Nephron (organoid): Measurements from ENCODE around the gene LRP5.

Source experiments
- H3K27ac Mint-ChIP-seq, 3 experiments: 2 replicates each; pipeline ENCODE4 v1.8.0; 2020; ENCODE audit warnings: mixed read lengths in 3 of 3, mild to moderate bottlenecking in 2 of 3, moderate library complexity in 1 of 3
- H3K27me3 Mint-ChIP-seq: 2 replicates; pipeline ENCODE4 v1.8.0; 2021; ENCODE audit warnings: low read depth, mild to moderate bottlenecking, moderate library complexity, mixed read lengths
- H3K36me3 Mint-ChIP-seq: 2 replicates; pipeline ENCODE4 v1.8.0; 2020; ENCODE audit warnings: low read depth, mixed read lengths
- H3K4me1 Mint-ChIP-seq: 2 replicates; pipeline ENCODE4 v1.8.0; 2020; ENCODE audit warnings: mixed read lengths
- H3K4me3 Mint-ChIP-seq, 3 experiments: 2 replicates each; pipeline ENCODE4 v1.8.0; 2020; ENCODE audit warnings: mild to moderate bottlenecking in 3 of 3, mixed read lengths in 3 of 3, moderate library complexity in 2 of 3
- H3K9me3 Mint-ChIP-seq: 2 replicates; pipeline ENCODE4 v1.8.0; 2020; ENCODE audit warnings: mixed read lengths
- CTCF ChIP-seq, 3 experiments: fragments of 200-600 bp; sonication (generic); IDR thresholded peaks; one replicate each; pipeline ENCODE4 v1.5.0; 2021; ENCODE audit warnings: antibody characterized with exemption in 3 of 3; ENCODE audit not compliant: unreplicated experiment in 3 of 3

The LRP5 gene

GRCh38 chr11:68380786-68381622 lies 68.6 kb downstream of the LRP5 start:
- H3K4me3 Mint-ChIP-seq: peak overlapping the region in 2 of 3 experiments; percentile 34 to 38
- peaks cover 31% of the 10 kb centered on the region for H3K4me1 Mint-ChIP-seq
- H3K9me3 Mint-ChIP-seq: no peaks in the 10 kb centered on the region
- H3K36me3 Mint-ChIP-seq: peaks cover 8% of the 10 kb centered on the region
- H3K27ac Mint-ChIP-seq: peak overlapping the region; percentile 90 to 96 (median 96)
- TF ChIP-seq CTCF (IDR thresholded peaks at IDR 0.05; ENCODE audit: unreplicated experiment in 3 of 3): no peak
- no peaks in the 10 kb centered on the region for H3K27me3 Mint-ChIP-seq

GRCh38 chr11:68381716-68382115 lies 69.3 kb downstream of the LRP5 start:
- TF ChIP-seq CTCF (IDR thresholded peaks at IDR 0.05; ENCODE audit: unreplicated experiment in 3 of 3): no peak
- peaks cover 8% of the 10 kb centered on the region for H3K36me3 Mint-ChIP-seq
- H3K9me3 Mint-ChIP-seq: no peaks in the 10 kb centered on the region
- H3K27ac Mint-ChIP-seq: peak overlapping the region in 1 of 3 experiments; percentile 65
- no peak overlapping the region for H3K4me3 Mint-ChIP-seq
- H3K27me3 Mint-ChIP-seq: no peaks in the 10 kb centered on the region
- H3K4me1 Mint-ChIP-seq: peaks cover 31% of the 10 kb centered on the region

GRCh38 chr11:68382358-68382998 lies 70.1 kb downstream of the LRP5 start:
- no peak for TF ChIP-seq CTCF (IDR thresholded peaks at IDR 0.05; ENCODE audit: unreplicated experiment in 3 of 3)

GRCh38 chr11:68383976-68384501 lies 71.6 kb downstream of the LRP5 start:
- Mint-ChIP-seq H3K4me1 (peaks cover 29% of the 10 kb centered on the region), H3K4me3 (no peak overlapping the region), H3K36me3 (peaks cover 13% of the 10 kb centered on the region), H3K27me3 (no peaks in the 10 kb centered on the region), H3K9me3 (no peaks in the 10 kb centered on the region), H3K27ac (no peak overlapping the region)
- peak; percentile 91 to 92 (median 92) for TF ChIP-seq CTCF (IDR thresholded peaks at IDR 0.05; ENCODE audit: unreplicated experiment in 3 of 3)

More at GRCh38 chr11:68382358-68382998, 70.1 kb downstream of the LRP5 start:
- no peaks in the 10 kb centered on the region for H3K9me3 Mint-ChIP-seq
- no peak overlapping the region for H3K4me3 Mint-ChIP-seq
- H3K36me3 Mint-ChIP-seq: peaks cover 11% of the 10 kb centered on the region
- no peaks in the 10 kb centered on the region for H3K27me3 Mint-ChIP-seq
- H3K27ac Mint-ChIP-seq: peak overlapping the region in 1 of 3 experiments; percentile 11
- H3K4me1 Mint-ChIP-seq: peaks cover 31% of the 10 kb centered on the region

GRCh38 chr11:68384530-68385081 lies 72.2 kb downstream of the LRP5 start:
- Mint-ChIP-seq H3K36me3 (peaks cover 13% of the 10 kb centered on the region), H3K4me1 (peaks cover 24% of the 10 kb centered on the region), H3K4me3 (no peak overlapping the region), H3K27ac (no peak overlapping the region), H3K9me3 (no peaks in the 10 kb centered on the region), H3K27me3 (no peaks in the 10 kb centered on the region)
- TF ChIP-seq CTCF (IDR thresholded peaks at IDR 0.05; ENCODE audit: unreplicated experiment in 3 of 3): no peak
